Natural killer cell (primary cell): ENCODE measurements around the gene RYR2. TPM values are rescaled to one million over a fixed set of nuclear protein-coding genes. Genes with fewer than 3 reads are reported as not detected.

Experiments
- ATAC-seq, 3 donors: fragments of 150-1000 bp in 2 of 3; fragments of 200-7000 bp in 1 of 3; cut with Tn5 transposase; 1 replicate in 1 of 3; 2 replicates in 2 of 3; pipeline ENCODE4 v1.10.0; 2021; ENCODE audit warnings: mild to moderate bottlenecking in 2 of 3, moderate library complexity in 2 of 3
- DNase-seq, 2 donors: peaks; one replicate each; pipeline versions ENCODE4 v3.0.0 to v3.0.0-alpha.2; 2013 to 2021; ENCODE audit warnings: mixed read lengths in 1 of 2
- H3K27ac ChIP-seq: one replicate; pipeline ENCODE4 v1.5.1; 2013; ENCODE audit warnings: mild to moderate bottlenecking, low read length
- H3K27me3 ChIP-seq: one replicate; pipeline ENCODE4 v1.6.1; 2013; ENCODE audit warnings: low read length; ENCODE audit not compliant: control insufficient read depth, insufficient read depth
- H3K36me3 ChIP-seq: one replicate; pipeline ENCODE4 v1.6.1; 2013; ENCODE audit warnings: low read length; ENCODE audit not compliant: control insufficient read depth, insufficient read depth
- H3K4me1 ChIP-seq: one replicate; pipeline ENCODE4 v1.6.1; 2013; ENCODE audit warnings: low read length; ENCODE audit not compliant: control insufficient read depth, insufficient read depth
- H3K4me3 ChIP-seq: one replicate; pipeline ENCODE4 v1.5.1; 2013; ENCODE audit warnings: low read length
- H3K9me3 ChIP-seq: one replicate; pipeline ENCODE4 v1.6.1; 2013; ENCODE audit warnings: low read length; ENCODE audit not compliant: control insufficient read depth, insufficient read depth
- H3K27ac Mint-ChIP-seq, 2 donors: one replicate each; pipeline ENCODE4 v1.8.0; 2022; ENCODE audit warnings: mild to moderate bottlenecking in 2 of 2, mixed read lengths in 2 of 2, moderate library complexity in 1 of 2
- H3K27me3 Mint-ChIP-seq, 2 donors: one replicate each; pipeline ENCODE4 v1.8.0; 2022; ENCODE audit warnings: low read depth in 2 of 2, mixed read lengths in 2 of 2
- H3K36me3 Mint-ChIP-seq: one replicate; pipeline ENCODE4 v1.8.0; 2022; ENCODE audit warnings: mixed read lengths
- H3K4me1 Mint-ChIP-seq, 2 donors: one replicate each; pipeline ENCODE4 v1.8.0; 2022; ENCODE audit warnings: mixed read lengths in 2 of 2
- H3K4me3 Mint-ChIP-seq: one replicate; pipeline ENCODE4 v1.8.0; 2022; ENCODE audit warnings: mild to moderate bottlenecking, moderate library complexity, mixed read lengths
- H3K9me3 Mint-ChIP-seq, 2 donors: one replicate each; pipeline ENCODE4 v1.8.0; 2022; ENCODE audit warnings: mixed read lengths in 2 of 2
- CTCF ChIP-seq: fragments of 200-600 bp; IDR thresholded peaks from one replicate; pipeline ENCODE4 v1.8.0; 2022; ENCODE audit warnings: antibody characterized with exemption
- WGBS: methylation state at CpG from one replicate; pipeline ENCODE4 v1.1.7; 2013; ENCODE audit warnings: missing lambda C conversion rate; ENCODE audit not compliant: insufficient coverage; 5-methylcytosine and 5-hydroxymethylcytosine counted together
- intact Hi-C: fragments of 100-400 bp; cut with micrococcal nuclease; formaldehyde crosslinking; loops from one replicate; pipeline ENCODE4 v1.14.2; 2022
- total RNA-seq, 4 donors: library from RNA; stranded (reverse); fragments of 120-200 nt in 1 of 4; gene quantifications; one replicate each; pipeline versions ENCODE4 v1.2.3 to v1.2.4, GENCODE V29; 2013 to 2022

Gene RYR2
- total RNA-seq, 3 donors from 2014 or later (not counting 1 experiment from before 2014, with no cell fraction given): 0.13 to 1.2 (median 0.38) TPM

- H3K27ac Mint-ChIP-seq: no peak overlapping the region
- no peak for ATAC-seq
- Histone ChIP-seq H3K27me3 (no peaks in the 10 kb centered on the region), H3K27ac (no peak overlapping the region), H3K4me3 (no peak overlapping the region), H3K9me3 (no peaks in the 10 kb centered on the region), H3K36me3 (no peaks in the 10 kb centered on the region), H3K4me1 (no peaks in the 10 kb centered on the region)
- no peaks in the 10 kb centered on the region for H3K36me3 Mint-ChIP-seq
- intact Hi-C loops: no loop called here
- DNase-seq: no peak
- TF ChIP-seq CTCF: no peak
- H3K27me3 Mint-ChIP-seq: peaks cover 0 to 5% of the 10 kb centered on the region in 2 donors
- H3K4me1 Mint-ChIP-seq: no peaks in the 10 kb centered on the region
- H3K4me3 Mint-ChIP-seq: no peak overlapping the region
- 77% methylated on average over 2 of the region's 2 CpGs for WGBS
- peaks cover 0 to 2% of the 10 kb centered on the region in 2 donors for H3K9me3 Mint-ChIP-seq
Observed at GRCh38 chr1:237180256-237180655, 138.3 kb downstream of the RYR2 start.

GRCh38 chr1:237181743-237182317 lies 139.8 kb downstream of the RYR2 start:
- 91% methylated on average over 11 of the region's 12 CpGs for WGBS
- no peaks in the 10 kb centered on the region for H3K9me3 ChIP-seq
- no peaks in the 10 kb centered on the region for H3K27me3 ChIP-seq
- ATAC-seq: no peak
- H3K27ac ChIP-seq: no peak overlapping the region
- intact Hi-C loops: no loop called here
- no peak overlapping the region for H3K27ac Mint-ChIP-seq
- H3K9me3 Mint-ChIP-seq: peaks cover 0 to 2% of the 10 kb centered on the region in 2 donors
- peaks cover 0 to 5% of the 10 kb centered on the region in 2 donors for H3K27me3 Mint-ChIP-seq
- no peaks in the 10 kb centered on the region for H3K36me3 Mint-ChIP-seq
- no peaks in the 10 kb centered on the region for H3K4me1 Mint-ChIP-seq
- DNase-seq: no peak
- H3K4me3 ChIP-seq: no peak overlapping the region
- H3K4me3 Mint-ChIP-seq: no peak overlapping the region
- H3K4me1 ChIP-seq: no peaks in the 10 kb centered on the region
- H3K36me3 ChIP-seq: no peaks in the 10 kb centered on the region
- TF ChIP-seq CTCF: no peak

- Histone ChIP-seq H3K4me1 (no peaks in the 10 kb centered on the region), H3K9me3 (no peaks in the 10 kb centered on the region), H3K36me3 (no peaks in the 10 kb centered on the region), H3K27me3 (no peaks in the 10 kb centered on the region), H3K27ac (no peak overlapping the region), H3K4me3 (no peak overlapping the region)
- no peak overlapping the region for H3K27ac Mint-ChIP-seq
- peaks cover 2 to 3% of the 10 kb centered on the region in 2 donors for H3K9me3 Mint-ChIP-seq
- ATAC-seq (no peak), DNase-seq (no peak)
- peaks cover 0 to 3% of the 10 kb centered on the region in 2 donors for H3K27me3 Mint-ChIP-seq
- H3K36me3 Mint-ChIP-seq: no peaks in the 10 kb centered on the region
- intact Hi-C loops: no loop called here
- no peaks in the 10 kb centered on the region for H3K4me1 Mint-ChIP-seq
- no peak for TF ChIP-seq CTCF
- 70% methylated on average over 5 of the region's 7 CpGs for WGBS
- no peak overlapping the region for H3K4me3 Mint-ChIP-seq
Observed at GRCh38 chr1:237183963-237184540, 142.1 kb downstream of the RYR2 start.

- TF ChIP-seq CTCF: no peak
- no peak for DNase-seq
- Mint-ChIP-seq H3K4me1 (no peaks in the 10 kb centered on the region), H3K36me3 (no peaks in the 10 kb centered on the region), H3K4me3 (no peak overlapping the region), H3K27me3 (no peaks in the 10 kb centered on the region), H3K9me3 (peaks cover 2 to 5% of the 10 kb centered on the region in 2 donors), H3K27ac (no peak overlapping the region)
- Histone ChIP-seq H3K36me3 (no peaks in the 10 kb centered on the region), H3K4me1 (no peaks in the 10 kb centered on the region), H3K27me3 (no peaks in the 10 kb centered on the region), H3K27ac (no peak overlapping the region), H3K9me3 (no peaks in the 10 kb centered on the region), H3K4me3 (no peak overlapping the region)
- intact Hi-C loops: no loop called here
- 75% methylated on average over 8 of the region's 8 CpGs for WGBS
- no peak for ATAC-seq
Observed at GRCh38 chr1:237186675-237187074, 144.7 kb downstream of the RYR2 start.
